Skin epidermis (tissue), 12 donors: ENCODE results near the gene RAB7B.
A peak's percentile ranks its signal among the peaks of the same experiment; 100 is the strongest.

Source experiments
- H3K27ac ChIP-seq, 21 experiments: fragments of 200-600 bp; sonication (generic) in 11 of 21; one replicate each; pipeline ENCODE4 v1.5.0; 2020; ENCODE audit warnings: mild to moderate bottlenecking in 3 of 21, inconsistent platforms in 2 of 21, moderate library complexity in 2 of 21
- H3K4me3 ChIP-seq, 7 experiments: fragments of 200-600 bp; sonication (generic) in 2 of 7; one replicate each; pipeline ENCODE4 v1.5.0; 2020; ENCODE audit warnings: inconsistent platforms in 2 of 7, mild to moderate bottlenecking in 2 of 7, moderate library complexity in 1 of 7

The RAB7B gene

GRCh38 chr1:205934788-205935187 lies 68.4 kb downstream of the RAB7B start:
- H3K27ac ChIP-seq: peak overlapping the region in 12 of 21 experiments; percentile 0 to 76 (median 42)
- no peak overlapping the region for H3K4me3 ChIP-seq

- Histone ChIP-seq H3K4me3 (no peak overlapping the region), H3K27ac (peak overlapping the region in 15 of 21 experiments; percentile 0 to 76 (median 45))
These were observed 69.2 kb downstream of the RAB7B start for GRCh38 chr1:205933671-205934618.

- Histone ChIP-seq H3K4me3 (no peak overlapping the region), H3K27ac (peak overlapping the region in 1 of 21 experiments; percentile 36)
These were observed 70.4 kb downstream of the RAB7B start for GRCh38 chr1:205932776-205933175.

GRCh38 chr1:205930799-205931281 lies 72.4 kb downstream of the RAB7B start:
- Histone ChIP-seq H3K27ac (no peak overlapping the region), H3K4me3 (no peak overlapping the region)

GRCh38 chr1:205930195-205930577 lies 73.0 kb downstream of the RAB7B start:
- no peak overlapping the region for H3K4me3 ChIP-seq
- H3K27ac ChIP-seq: no peak overlapping the region

GRCh38 chr1:205929496-205930194 lies 73.5 kb downstream of the RAB7B start:
- no peak overlapping the region for H3K27ac ChIP-seq
- H3K4me3 ChIP-seq: no peak overlapping the region

GRCh38 chr1:205928317-205928716 lies 74.9 kb downstream of the RAB7B start:
- Histone ChIP-seq H3K27ac (no peak overlapping the region), H3K4me3 (no peak overlapping the region)

- Histone ChIP-seq H3K27ac (no peak overlapping the region), H3K4me3 (no peak overlapping the region)
These were observed 75.5 kb downstream of the RAB7B start for GRCh38 chr1:205927676-205928075.

- H3K27ac ChIP-seq: no peak overlapping the region
- H3K4me3 ChIP-seq: no peak overlapping the region
These were observed 75.9 kb downstream of the RAB7B start for GRCh38 chr1:205927247-205927646.
